Measurements from ENCODE around the gene FRAS1. TPM values are rescaled to one million over a fixed set of nuclear protein-coding genes. Genes with fewer than 3 reads are reported as not detected.
"Not testable (repeated sequence)": the region's sequence is repeated elsewhere in the genome, so short reads cannot be mapped to it uniquely, and the experiment has no call there.

The FRAS1 gene
- total RNA-seq, 6 experiments from 2014 or later: 0.12 to 1.5 (median 0.45) TPM

DNA sequence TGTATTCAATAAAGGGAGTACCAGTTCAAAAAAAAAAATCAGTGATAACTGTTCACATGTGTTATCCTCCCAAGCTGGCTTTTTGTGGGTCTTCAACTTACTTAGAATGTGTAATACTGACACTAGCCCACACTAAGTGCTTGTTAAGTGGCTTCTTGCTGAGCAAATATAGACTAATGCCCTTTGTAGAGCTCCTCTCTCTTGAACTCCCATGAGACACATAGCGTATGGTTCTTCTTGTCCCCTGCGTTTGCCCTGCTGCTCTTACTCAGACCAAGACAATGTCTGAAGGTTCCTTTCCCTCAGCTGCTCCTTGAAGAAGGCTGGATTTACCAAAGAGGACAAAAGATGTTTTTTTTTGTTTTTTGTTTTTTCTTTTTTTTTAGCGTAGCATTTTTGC lies 110.9 kb downstream of the FRAS1 start:
- ATAC-seq (no peak), DNase-seq (no peak)
- intact Hi-C loops (cut with DNase I): no loop called here
- Histone ChIP-seq H3K4me1 (no peaks in the 10 kb centered on the region), H3K27me3 (no peaks in the 10 kb centered on the region), H3K36me3 (no peaks in the 10 kb centered on the region), H3K4me3 (no peak overlapping the region), H3K9me3 (no peaks in the 10 kb centered on the region), H3K27ac (no peak overlapping the region)
- TF ChIP-seq, protein P1, sequence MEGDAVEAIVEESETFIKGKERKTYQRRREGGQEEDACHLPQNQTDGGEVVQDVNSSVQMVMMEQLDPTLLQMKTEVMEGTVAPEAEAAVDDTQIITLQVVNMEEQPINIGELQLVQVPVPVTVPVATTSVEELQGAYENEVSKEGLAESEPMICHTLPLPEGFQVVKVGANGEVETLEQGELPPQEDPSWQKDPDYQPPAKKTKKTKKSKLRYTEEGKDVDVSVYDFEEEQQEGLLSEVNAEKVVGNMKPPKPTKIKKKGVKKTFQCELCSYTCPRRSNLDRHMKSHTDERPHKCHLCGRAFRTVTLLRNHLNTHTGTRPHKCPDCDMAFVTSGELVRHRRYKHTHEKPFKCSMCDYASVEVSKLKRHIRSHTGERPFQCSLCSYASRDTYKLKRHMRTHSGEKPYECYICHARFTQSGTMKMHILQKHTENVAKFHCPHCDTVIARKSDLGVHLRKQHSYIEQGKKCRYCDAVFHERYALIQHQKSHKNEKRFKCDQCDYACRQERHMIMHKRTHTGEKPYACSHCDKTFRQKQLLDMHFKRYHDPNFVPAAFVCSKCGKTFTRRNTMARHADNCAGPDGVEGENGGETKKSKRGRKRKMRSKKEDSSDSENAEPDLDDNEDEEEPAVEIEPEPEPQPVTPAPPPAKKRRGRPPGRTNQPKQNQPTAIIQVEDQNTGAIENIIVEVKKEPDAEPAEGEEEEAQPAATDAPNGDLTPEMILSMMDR (IDR thresholded peaks at IDR 0.05): no peak
- TF ChIP-seq POLR2A (IDR thresholded peaks at IDR 0.05): no peak
- 58% methylated on average over 3 of the region's 3 CpGs for WGBS (ENCODE audit: insufficient coverage, low coverage, low lambda C conversion rate, missing lambda C conversion rate)

GRCh38 chr4:78169728-78170127 lies 112.6 kb downstream of the FRAS1 start:
- DNase-seq (no peak), ATAC-seq (no peak)
- Histone ChIP-seq H3K9me3 (no peaks in the 10 kb centered on the region), H3K4me1 (no peaks in the 10 kb centered on the region), H3K27ac (no peak overlapping the region), H3K4me3 (no peak overlapping the region), H3K36me3 (no peaks in the 10 kb centered on the region), H3K27me3 (no peaks in the 10 kb centered on the region)
- intact Hi-C loops (cut with DNase I): no loop called here
- TF ChIP-seq, protein P1 (IDR thresholded peaks at IDR 0.05): no peak
- no peak for TF ChIP-seq POLR2A (IDR thresholded peaks at IDR 0.05)
- 86% methylated on average over 1 of the region's 1 CpG for WGBS (ENCODE audit: insufficient coverage, low coverage, low lambda C conversion rate, missing lambda C conversion rate)

DNA sequence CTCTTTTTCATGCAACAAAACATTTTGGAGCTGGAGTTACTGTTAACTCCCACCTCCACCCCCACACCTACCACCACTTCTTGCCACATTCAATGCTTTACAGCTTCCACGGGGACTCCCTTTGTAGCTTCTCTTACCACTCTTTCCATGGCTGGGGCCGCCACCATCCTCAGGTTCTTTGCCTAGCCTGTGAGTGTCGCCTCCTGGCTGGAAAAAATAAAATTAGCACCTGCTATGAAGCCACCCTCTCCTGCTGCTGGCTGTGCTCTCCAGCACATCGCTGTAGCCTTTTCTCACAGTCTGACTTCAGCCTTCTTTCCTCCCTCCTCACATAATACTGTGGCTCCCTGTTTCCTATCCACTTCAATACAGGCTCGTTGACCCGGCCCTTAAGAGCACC lies 114.4 kb downstream of the FRAS1 start:
- H3K4me1 ChIP-seq: no peaks in the 10 kb centered on the region
- no peaks in the 10 kb centered on the region for H3K9me3 ChIP-seq
- no peak overlapping the region for H3K4me3 ChIP-seq
- DNase-seq (no peak), ATAC-seq (no peak)
- H3K36me3 ChIP-seq: no peaks in the 10 kb centered on the region
- 80% methylated on average over 6 of the region's 6 CpGs for WGBS (ENCODE audit: insufficient coverage, low coverage, low lambda C conversion rate, missing lambda C conversion rate)
- no peaks in the 10 kb centered on the region for H3K27me3 ChIP-seq
- intact Hi-C loops (cut with DNase I): no loop called here
- TF ChIP-seq, protein P1 (IDR thresholded peaks at IDR 0.05): no peak
- TF ChIP-seq POLR2A (IDR thresholded peaks at IDR 0.05): no peak
- no peak overlapping the region for H3K27ac ChIP-seq

DNA sequence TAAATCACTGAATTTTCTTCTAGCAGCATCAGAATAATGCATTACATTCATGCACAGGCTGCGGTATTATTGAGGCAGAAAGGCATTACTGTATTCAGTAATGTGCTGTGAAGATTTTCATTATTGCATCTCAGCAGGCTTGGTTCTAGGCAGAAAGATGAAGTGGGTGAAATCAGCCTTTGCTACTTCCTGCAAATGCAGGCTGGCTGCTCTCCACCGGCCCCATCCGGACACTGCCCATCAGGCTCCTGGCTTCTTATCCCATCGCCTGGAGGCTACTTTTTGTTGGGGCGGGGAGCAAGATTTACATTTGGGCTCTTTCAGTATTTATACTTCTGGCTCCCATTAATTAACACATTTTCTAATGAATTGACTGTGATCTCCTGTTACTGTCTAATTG lies 117.8 kb downstream of the FRAS1 start:
- Histone ChIP-seq H3K36me3 (no peaks in the 10 kb centered on the region), H3K27ac (no peak overlapping the region), H3K4me1 (no peaks in the 10 kb centered on the region), H3K4me3 (no peak overlapping the region), H3K9me3 (no peaks in the 10 kb centered on the region), H3K27me3 (no peaks in the 10 kb centered on the region)
- ATAC-seq (no peak), DNase-seq (no peak)
- intact Hi-C loops (cut with DNase I): no loop called here
- 25% methylated on average over 5 of the region's 5 CpGs for WGBS (ENCODE audit: insufficient coverage, low coverage, low lambda C conversion rate, missing lambda C conversion rate)
- TF ChIP-seq, protein P1 (IDR thresholded peaks at IDR 0.05): no peak
- TF ChIP-seq POLR2A (IDR thresholded peaks at IDR 0.05): no peak

GRCh38 chr4:78179196-78179595 lies 122.1 kb downstream of the FRAS1 start:
- H3K4me3 ChIP-seq: no peak overlapping the region
- no peaks in the 10 kb centered on the region for H3K27me3 ChIP-seq
- no peak for ATAC-seq
- H3K27ac ChIP-seq: no peak overlapping the region
- no peak for DNase-seq
- 40% methylated on average over 2 of the region's 2 CpGs for WGBS (ENCODE audit: insufficient coverage, low coverage, low lambda C conversion rate, missing lambda C conversion rate)
- TF ChIP-seq, protein P1 (IDR thresholded peaks at IDR 0.05): no peak
- TF ChIP-seq POLR2A (IDR thresholded peaks at IDR 0.05): no peak
- H3K9me3 ChIP-seq: no peaks in the 10 kb centered on the region
- H3K36me3 ChIP-seq: no peaks in the 10 kb centered on the region
- intact Hi-C loops (cut with DNase I): no loop called here
- no peaks in the 10 kb centered on the region for H3K4me1 ChIP-seq

GRCh38 chr4:78181681-78182234 lies 124.6 kb downstream of the FRAS1 start:
- H3K36me3 ChIP-seq; DNase-seq; H3K4me3 ChIP-seq; intact Hi-C loops (cut with DNase I); H3K27ac ChIP-seq; H3K4me1 ChIP-seq; ATAC-seq; H3K9me3 ChIP-seq; H3K27me3 ChIP-seq: not testable (repeated sequence)
- 84% methylated on average over 26 of the region's 36 CpGs for WGBS (ENCODE audit: insufficient coverage, low coverage, low lambda C conversion rate, missing lambda C conversion rate)

Data from right lobe of liver (tissue), 6 donors.